ENCODE measurements around the gene EFCAB14.
"Not testable (repeated sequence)": the region's sequence is repeated elsewhere in the genome, so short reads cannot be mapped to it uniquely, and the experiment has no call there.

Gene EFCAB14

DNA sequence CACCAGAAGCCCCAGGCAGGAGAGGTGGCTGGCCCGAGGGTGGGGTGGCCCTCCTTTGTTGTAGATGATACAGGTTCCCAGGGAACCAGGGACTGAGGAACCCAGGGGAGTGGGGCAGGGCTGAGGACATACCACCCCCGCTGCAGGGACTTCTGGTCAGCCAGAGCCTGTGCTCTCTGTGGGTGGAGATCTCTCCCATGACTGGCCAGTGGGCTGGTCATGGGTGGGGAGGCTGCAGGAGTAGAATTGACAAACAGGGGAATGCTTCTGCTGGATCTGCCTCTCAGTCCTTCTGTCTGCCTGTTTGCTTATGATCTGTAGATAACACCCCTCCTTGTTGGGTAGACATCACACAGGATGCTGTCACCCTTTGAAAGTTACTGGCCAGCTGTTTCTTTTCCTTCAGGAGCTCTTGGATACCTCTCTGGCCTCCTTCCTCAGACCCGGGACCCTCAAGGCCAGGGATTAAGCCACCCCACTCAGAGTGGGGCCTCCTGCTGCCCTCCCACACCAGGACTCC lies 2.8 kb upstream of the EFCAB14 start:
- DNase-seq = no peak

GRCh38 chr1:46721204-46721603 lies 2.3 kb upstream of the EFCAB14 start:
- no peak for DNase-seq

- DNase-seq = not testable (repeated sequence)
Observed at GRCh38 chr1:46720319-46720718, 1.4 kb upstream of the EFCAB14 start.

- peak; percentile 83 for DNase-seq
Observed at GRCh38 chr1:46719689-46720088, 775 bp upstream of the EFCAB14 start.

DNA sequence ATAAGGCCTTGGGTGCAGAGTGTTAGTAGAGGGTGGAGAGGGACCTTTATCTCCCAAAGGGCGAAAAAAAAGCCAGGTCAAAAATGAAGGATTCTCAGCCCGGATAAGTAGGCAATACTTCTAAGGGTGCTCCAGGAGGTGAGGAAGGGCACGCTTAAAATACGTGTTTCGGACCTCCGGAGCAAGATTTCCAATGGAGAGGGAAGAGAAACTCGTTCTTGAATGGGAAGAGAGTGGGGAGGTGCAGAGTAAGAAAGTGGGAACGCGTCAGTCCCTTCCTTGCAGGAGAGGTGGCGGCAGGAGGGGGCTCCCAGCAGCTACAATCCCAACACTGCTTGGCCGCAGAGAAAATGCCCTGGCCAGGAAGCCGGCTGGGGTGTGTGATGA lies 581 bp downstream of the EFCAB14 start:
- no peak for DNase-seq

DNA sequence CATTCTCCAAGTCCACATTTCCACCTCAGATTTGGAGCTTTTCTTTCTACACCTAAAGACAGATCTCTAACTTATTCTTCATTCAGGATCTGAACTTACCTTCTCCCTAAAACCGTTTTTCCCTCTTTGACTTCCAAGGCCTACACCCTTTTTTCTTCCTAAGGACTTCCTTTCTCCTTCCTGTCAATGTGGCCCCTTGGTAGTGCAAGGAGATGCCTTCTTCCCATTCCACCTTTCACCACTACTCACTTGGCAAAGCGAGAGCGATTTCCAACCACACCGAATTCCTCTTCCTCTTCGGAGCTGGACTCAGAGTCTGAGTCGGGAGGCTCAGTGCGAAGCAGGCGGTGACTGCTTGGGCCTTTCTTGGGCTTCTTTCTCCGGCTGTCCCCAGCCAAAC lies 1.3 kb downstream of the EFCAB14 start:
- DNase-seq = no peak

GRCh38 chr1:46714976-46715375 lies 3.9 kb downstream of the EFCAB14 start:
- DNase-seq = no peak

- DNase-seq = no peak
Observed at GRCh38 chr1:46708121-46708520, 10.8 kb downstream of the EFCAB14 start.

DNA sequence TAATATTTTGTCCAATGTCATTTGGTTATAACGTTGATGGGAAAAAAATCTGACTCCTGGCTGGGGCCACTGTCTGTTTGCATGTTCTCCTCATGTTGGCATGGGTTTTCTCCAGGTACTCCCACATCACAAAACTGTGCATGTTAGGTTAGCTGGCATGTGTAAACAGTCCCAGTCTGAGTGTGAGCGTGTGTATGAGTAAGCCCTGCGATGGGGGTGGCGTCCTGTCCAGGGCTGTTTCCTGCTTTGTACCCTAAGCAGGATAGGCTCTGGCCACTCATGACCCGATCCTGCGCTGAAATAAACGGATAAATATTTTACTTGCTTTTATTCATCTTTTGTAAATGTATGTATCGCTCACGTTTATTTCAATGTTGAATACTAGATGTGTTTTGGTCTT lies 13.5 kb downstream of the EFCAB14 start:
- DNase-seq = no peak

- no peak for DNase-seq
Observed at GRCh38 chr1:46703927-46704641, 14.8 kb downstream of the EFCAB14 start.

DNA sequence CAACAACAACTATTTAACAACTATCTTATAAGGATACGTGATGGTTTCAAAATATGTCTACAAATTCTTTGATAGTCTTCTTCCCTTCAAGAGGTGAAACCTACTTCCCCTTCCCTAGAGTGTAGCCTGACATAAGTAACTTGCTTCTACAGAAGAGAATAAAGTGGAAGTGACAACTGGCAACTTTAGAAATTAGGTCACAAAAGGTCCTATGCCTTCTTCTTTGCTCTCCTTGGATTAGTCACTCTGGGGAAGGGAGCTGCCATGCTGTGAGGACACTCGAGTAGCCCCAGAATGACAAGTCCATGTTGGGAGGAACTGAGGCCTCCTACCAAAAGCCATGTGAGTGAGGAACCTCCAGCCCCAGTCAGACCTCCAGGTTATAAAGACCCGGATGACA lies 19.2 kb downstream of the EFCAB14 start:
- DNase-seq = no peak

DNA sequence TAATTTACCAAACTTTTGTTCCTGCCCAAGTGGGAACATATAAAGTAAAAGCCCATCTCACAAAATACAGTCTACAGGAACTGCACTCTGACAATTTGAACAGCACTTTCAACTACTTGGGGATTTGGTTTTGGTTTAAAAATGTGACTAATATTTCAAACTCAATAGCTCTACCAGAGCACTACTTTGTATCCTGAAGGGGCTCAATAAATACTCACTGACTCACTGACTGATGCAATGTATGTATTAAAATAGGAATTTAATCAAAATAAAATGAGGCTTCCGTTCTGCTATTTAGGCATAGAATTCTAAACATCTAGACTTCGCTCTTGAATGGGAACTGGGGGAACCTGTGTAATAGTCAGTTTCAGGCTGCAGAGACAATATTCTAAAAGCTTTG lies 21.9 kb downstream of the EFCAB14 start:
- DNase-seq = no peak

DNA sequence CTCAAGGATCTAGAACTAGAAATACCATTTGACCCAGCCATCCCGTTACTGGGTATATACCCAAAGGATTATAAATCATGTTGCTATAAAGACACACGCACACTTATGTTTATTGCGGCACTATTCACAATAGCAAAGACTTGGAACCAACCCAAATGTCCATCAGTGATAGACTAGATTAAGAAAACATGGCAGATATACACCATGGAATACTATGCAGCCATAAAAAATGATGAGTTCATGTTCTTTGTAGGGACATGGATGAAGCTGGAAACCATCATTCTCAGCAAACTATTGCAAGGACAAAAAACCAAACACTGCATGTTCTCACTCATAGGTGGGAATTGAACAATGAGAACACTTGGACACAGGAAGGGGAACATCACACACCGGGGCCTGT lies 24.2 kb downstream of the EFCAB14 start:
- DNase-seq = not testable (repeated sequence)

DNA sequence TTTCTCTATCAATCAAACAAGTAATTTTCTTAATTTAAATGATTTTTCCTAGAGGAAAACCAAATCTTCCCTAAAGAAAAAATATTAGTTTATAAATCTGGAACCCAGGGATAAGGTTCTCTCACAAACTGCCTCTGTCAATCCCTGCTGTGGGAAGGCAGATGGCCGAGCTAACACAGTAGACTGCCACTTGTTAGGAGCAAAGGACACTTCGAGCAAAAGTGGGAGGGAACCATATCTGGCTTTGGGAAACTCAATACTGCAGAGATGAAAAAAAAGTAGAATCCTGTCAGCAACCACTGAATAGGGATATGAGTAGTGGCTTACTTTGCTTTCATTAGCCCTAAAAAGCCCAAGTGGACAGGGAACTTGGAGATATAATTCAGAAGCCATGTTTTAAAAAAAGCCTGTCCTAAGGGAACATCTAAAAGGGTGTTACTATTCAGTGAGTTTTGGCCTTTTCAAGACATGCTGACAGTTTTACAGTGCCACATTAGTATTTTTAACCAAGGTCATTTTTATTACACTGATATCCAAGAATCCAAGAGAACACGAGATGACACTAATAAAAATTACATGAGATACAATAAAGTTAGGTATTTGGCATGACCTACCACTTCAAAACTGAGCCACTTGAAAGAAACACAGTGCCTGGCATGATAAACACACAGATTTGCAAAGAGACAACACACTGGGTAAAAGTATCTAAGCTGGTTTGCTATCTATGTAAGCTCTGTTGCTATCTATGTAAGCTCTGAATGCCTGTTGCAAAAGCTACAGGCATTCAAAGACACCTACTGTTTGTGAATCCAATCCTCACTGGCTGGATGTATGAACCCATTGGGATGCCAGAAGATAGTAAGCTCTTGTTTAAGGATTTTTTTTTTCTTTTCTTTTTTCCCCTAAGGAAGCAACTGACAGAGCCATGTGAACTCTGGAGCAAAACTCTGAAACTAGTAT lies 25.8 kb downstream of the EFCAB14 start:
- no peak for DNase-seq

- DNase-seq = no peak
Observed at GRCh38 chr1:46691997-46692790, 26.7 kb downstream of the EFCAB14 start.

- no peak for DNase-seq
Observed at GRCh38 chr1:46690931-46691421, 27.9 kb downstream of the EFCAB14 start.

- no peak for DNase-seq
Observed at GRCh38 chr1:46689897-46690296, 29.0 kb downstream of the EFCAB14 start.

DNA sequence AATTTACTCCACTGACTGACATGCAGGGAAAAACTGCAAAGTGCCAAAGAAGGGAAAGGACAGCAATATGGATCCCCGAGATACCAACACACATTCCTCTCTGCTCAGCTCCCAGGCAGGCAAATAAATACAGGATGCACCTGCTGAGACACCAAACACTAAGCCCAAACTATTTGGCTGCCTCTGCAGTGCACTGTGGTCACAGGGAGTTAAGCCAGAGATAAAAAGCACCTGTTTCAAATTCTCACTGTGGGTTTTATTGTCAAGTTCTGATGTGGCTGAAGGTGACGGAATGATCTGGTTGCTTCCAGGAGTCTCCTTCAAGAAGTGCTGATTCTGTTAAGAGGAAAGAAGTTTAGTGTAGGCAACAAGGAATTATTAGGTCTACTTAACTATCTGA lies 29.6 kb downstream of the EFCAB14 start:
- no peak for DNase-seq

GRCh38 chr1:46687921-46688509 lies 30.9 kb downstream of the EFCAB14 start:
- no peak for DNase-seq

GRCh38 chr1:46687093-46687659 lies 31.7 kb downstream of the EFCAB14 start:
- DNase-seq = peak; percentile 85

- DNase-seq = no peak
Observed at GRCh38 chr1:46686255-46686654, 32.7 kb downstream of the EFCAB14 start.

- no peak for DNase-seq
Observed at GRCh38 chr1:46684670-46685069, 34.2 kb downstream of the EFCAB14 start.
